GM21515 (cell line): Measurements from ENCODE around the gene KRIT1.
"Not testable (repeated sequence)": the region's sequence is repeated elsewhere in the genome, so short reads cannot be mapped to it uniquely, and the experiment has no call there.

Source experiments
- ATAC-seq: cut with Tn5 transposase; IDR thresholded peaks from one replicate; pipeline ENCODE4 v1.9.1; 2021; ENCODE audit not compliant: unreplicated experiment

Gene KRIT1

GRCh38 chr7:92250603-92251002, 4.9 kb upstream of the KRIT1 start:
- ATAC-seq, result no peak

DNA sequence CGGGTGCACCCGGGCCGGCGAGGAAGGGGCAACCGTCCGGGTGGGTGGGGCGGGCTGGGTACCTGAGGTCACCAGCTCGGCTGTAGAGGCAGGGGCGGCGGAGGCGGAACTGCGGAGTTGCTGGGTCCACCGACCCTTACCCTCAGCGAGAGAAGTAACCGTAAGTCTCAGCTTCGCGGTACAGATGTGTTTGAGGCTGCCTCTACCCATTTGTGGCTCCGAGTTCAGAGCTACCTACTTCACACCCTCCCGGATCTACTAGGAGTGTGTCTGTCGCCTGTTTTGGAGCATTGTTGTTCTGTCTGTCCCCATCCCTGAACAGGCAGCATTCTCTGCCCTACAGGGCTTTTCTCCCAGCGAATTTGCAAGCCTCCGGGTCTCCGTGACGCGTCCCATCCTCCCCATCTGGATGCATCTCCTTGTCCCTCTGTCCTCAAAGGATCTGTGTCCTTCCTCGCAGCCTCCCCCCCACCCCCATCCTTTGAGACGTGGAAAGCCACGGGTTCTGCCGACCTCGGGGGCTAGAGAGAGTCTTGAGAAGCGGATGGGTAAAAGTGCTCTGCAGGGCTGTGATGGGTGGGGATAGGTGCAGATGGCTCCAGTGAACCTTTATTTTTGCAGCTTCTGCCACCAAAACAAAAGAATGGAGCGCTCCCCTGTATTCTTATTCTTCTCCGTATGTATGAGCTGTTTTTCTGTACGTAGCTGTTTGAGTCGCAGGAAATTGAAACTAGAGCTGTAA, 817 bp upstream of the KRIT1 start:
- peak; percentile 27 for ATAC-seq

DNA sequence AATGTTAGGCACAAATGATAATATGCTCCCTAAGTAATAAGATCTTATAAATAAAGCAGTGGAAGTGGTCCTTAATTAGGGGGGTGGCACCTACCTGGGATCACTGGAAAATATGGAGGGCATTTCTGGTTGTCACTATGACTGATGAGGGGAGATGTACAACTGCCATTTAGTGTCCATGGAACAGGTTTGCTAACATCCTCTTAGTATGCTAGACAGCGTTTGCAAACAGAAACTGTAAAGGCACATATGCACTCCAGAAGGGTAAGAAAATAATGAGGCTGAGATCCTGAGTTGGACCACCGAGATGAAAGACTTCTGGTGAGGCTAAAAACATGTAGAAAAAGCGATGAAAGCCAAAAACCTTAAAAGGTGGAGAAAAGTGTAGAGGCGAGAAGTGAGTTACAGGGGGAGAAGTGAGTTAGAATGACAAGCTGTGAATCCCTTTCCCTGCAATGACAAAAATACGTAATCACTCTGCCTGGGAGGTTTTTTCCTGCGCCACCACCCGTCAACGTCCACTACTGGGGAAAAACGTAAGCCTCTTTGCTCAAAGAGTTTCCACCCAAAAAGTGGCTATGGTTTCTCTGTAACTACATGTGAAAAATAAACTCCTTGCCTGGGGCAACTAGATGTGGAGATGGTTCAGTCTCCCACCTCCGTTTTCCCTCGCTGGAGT, 767 bp downstream of the KRIT1 start:
- peak; percentile 2 for ATAC-seq

DNA sequence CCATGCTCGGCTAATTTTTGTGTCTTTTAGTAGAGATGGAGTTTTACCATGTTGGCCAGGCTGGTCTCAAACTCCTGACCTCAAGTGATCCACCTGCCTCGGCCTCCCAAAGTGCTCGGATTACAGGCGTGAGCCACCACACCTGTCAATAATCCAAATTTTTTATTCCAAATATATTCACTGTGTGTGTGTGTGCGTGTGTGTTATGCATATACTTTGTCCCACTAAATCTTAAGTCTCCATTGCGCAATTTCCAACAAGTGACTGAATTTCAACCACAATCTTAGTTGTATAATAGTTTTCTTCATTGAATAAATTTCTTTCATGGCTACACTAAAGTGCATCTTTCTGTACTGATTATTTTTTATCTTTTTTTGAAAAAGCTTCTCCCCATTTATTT, 2.7 kb downstream of the KRIT1 start:
- no peak for ATAC-seq

- ATAC-seq, result no peak
Measured at GRCh38 chr7:92230547-92230946, 15.2 kb downstream of the KRIT1 start.

- no peak for ATAC-seq
Measured at GRCh38 chr7:92228742-92229141, 17.0 kb downstream of the KRIT1 start.

- ATAC-seq, result no peak
Measured at GRCh38 chr7:92228100-92228499, 17.6 kb downstream of the KRIT1 start.

GRCh38 chr7:92226981-92227380, 18.7 kb downstream of the KRIT1 start:
- ATAC-seq, result no peak

GRCh38 chr7:92221766-92222165, 23.9 kb downstream of the KRIT1 start:
- ATAC-seq, result no peak

GRCh38 chr7:92206672-92207071, 39.0 kb downstream of the KRIT1 start:
- no peak for ATAC-seq

DNA sequence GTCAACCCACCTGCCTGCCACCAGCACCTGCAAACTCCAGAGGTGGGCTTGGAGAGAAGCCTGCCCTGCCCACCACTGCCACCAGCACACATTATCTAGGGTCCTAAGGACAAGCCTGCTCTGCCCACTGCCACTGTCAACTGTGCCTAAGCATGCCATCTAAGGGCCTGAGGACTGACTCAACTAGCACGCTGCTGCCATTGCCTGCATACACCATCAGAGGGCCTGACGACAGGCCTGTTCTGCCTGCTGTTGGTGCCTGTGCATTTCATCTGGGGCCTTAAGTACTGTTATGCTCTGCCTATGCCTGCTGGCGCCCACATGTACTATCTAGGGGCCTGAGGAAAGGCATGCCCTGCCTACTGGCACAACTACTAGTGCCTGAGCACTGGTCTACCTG, 39.7 kb downstream of the KRIT1 start:
- ATAC-seq, result no peak

DNA sequence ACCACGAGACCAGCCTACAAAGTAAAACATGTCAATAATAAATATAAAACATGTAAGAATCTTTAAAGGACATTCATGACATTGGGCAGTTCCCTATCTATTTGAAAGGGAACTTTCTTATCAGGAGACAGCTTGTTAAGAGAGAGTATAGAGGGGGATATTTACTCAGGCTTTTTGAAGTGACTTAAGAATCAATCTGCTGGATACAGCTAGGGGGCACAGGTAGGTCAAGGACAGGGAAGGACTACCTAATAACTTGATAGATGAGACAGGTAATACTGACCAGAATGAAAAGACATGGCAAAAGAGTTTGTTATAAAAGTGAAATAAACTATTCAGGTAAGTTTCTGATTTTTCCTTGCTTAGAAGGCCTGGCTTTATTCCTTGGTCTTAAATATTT, 44.9 kb downstream of the KRIT1 start:
- no peak for ATAC-seq

- no peak for ATAC-seq
Measured at GRCh38 chr7:92192326-92192725, 53.4 kb downstream of the KRIT1 start.

GRCh38 chr7:92189246-92189645, 56.5 kb downstream of the KRIT1 start:
- not testable (repeated sequence) for ATAC-seq

DNA sequence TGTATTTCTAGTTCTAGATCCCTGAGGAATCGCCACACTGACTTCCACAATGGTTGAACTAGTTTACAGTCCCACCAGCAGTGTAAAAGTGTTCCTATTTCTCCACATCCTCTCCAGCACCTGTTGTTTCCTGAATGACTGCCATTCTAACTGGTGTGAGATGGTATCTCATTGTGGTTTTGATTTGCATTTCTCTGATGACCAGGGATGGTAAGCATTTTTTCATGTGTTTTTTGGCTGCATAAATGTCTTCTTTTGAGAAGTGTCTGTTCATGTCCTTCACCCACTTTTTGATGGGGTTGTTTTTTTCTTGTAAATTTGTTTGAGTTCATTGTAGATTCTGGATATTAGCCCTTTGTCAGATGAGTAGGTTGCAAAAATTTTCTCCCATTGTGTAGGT, 61.4 kb downstream of the KRIT1 start:
- ATAC-seq, result not testable (repeated sequence)

GRCh38 chr7:92178928-92179924, 66.5 kb downstream of the KRIT1 start, which contains the start of gene LRRD1:
TSS of gene LRRD1 (minus strand) at chr7:92179142. CDS start at chr7:92165202, 13,940 bp downstream.
- ATAC-seq, result peak; percentile 100

- ATAC-seq, result no peak
Measured at GRCh38 chr7:92177362-92177761, 68.4 kb downstream of the KRIT1 start.

- ATAC-seq, result not testable (repeated sequence)
Measured at GRCh38 chr7:92169529-92169928, 76.2 kb downstream of the KRIT1 start.

- ATAC-seq, result no peak
Measured at GRCh38 chr7:92161271-92161670, 84.4 kb downstream of the KRIT1 start.

GRCh38 chr7:92158660-92159575, 86.8 kb downstream of the KRIT1 start:
- ATAC-seq, result peak; percentile 81
